GM23338 (cell line): Measurements from ENCODE around the gene CCDC201. TPM values are rescaled to one million over a fixed set of nuclear protein-coding genes. Genes with fewer than 3 reads are reported as not detected.
A peak's percentile ranks its signal among the peaks of the same experiment; 100 is the strongest.

Source experiments
- ATAC-seq: fragments of 200-7000 bp; cut with Tn5 transposase; 3 replicates; pipeline ENCODE4 v1.9.1; 2020
- DNase-seq: peaks from one replicate; pipeline ENCODE4 v3.0.0-alpha.2; 2015; ENCODE audit warnings: low spot score
- H2AFZ ChIP-seq: fragments of 200-600 bp; sonication (generic); 2 replicates; pipeline ENCODE4 v1.8.0; 2016; ENCODE audit warnings: antibody characterized with exemption, mild to moderate bottlenecking, moderate library complexity
- H3F3A ChIP-seq: fragments of 200-600 bp; sonication (generic); replicated peaks from 2 replicates; pipeline ENCODE4 v1.8.0; 2017; ENCODE audit warnings: antibody characterized with exemption, mixed run types, low read depth
- H3K27ac ChIP-seq: fragments of 200-600 bp; sonication (generic); 2 replicates; pipeline ENCODE4 v1.6.1; 2016; ENCODE audit warnings: low read depth
- H3K27me3 ChIP-seq: fragments of 200-600 bp; sonication (generic); 2 replicates; pipeline ENCODE4 v1.8.0; 2016; ENCODE audit warnings: mild to moderate bottlenecking, mixed run types, moderate library complexity; ENCODE audit not compliant: insufficient read depth
- H3K36me3 ChIP-seq: fragments of 200-600 bp; sonication (generic); 2 replicates; pipeline ENCODE4 v1.8.0; 2016; ENCODE audit warnings: mild to moderate bottlenecking; ENCODE audit not compliant: insufficient read depth
- H3K4me1 ChIP-seq: fragments of 200-600 bp; sonication (generic); 2 replicates; pipeline ENCODE4 v1.8.0; 2016; ENCODE audit warnings: mild to moderate bottlenecking, moderate library complexity; ENCODE audit not compliant: insufficient read depth
- H3K4me2 ChIP-seq: fragments of 200-600 bp; sonication (generic); 2 replicates; pipeline ENCODE4 v1.7.1; 2017; ENCODE audit warnings: mixed run types
- H3K4me3 ChIP-seq: fragments of 200-600 bp; sonication (generic); 2 replicates; pipeline ENCODE4 v1.6.1; 2016; ENCODE audit warnings: mixed run types
- H3K79me2 ChIP-seq: fragments of 200-600 bp; sonication (generic); replicated peaks from 2 replicates; pipeline ENCODE4 v1.8.0; 2017; ENCODE audit warnings: mild to moderate bottlenecking; ENCODE audit not compliant: insufficient read depth
- H3K9me2 ChIP-seq: fragments of 200-600 bp; sonication (generic); 2 replicates; pipeline ENCODE4 v1.8.0; 2017; ENCODE audit not compliant: insufficient read depth
- H4K20me1 ChIP-seq: fragments of 200-600 bp; sonication (generic); replicated peaks from 2 replicates; pipeline ENCODE4 v1.8.0; 2017; ENCODE audit warnings: mild to moderate bottlenecking; ENCODE audit not compliant: insufficient read depth
- H3K27ac Mint-ChIP-seq: 2 replicates; pipeline ENCODE4 v1.8.0; 2020; ENCODE audit warnings: inconsistent platforms, mild to moderate bottlenecking, moderate library complexity, mixed read lengths
- H3K27me3 Mint-ChIP-seq: 3 replicates; pipeline ENCODE4 v1.8.0; 2022; ENCODE audit warnings: low read depth, mild to moderate bottlenecking, moderate library complexity, mixed read lengths, inconsistent platforms; ENCODE audit not compliant: insufficient read depth, poor library complexity
- H3K36me3 Mint-ChIP-seq: 3 replicates; pipeline ENCODE4 v1.8.0; 2021; ENCODE audit warnings: low read depth, mild to moderate bottlenecking, inconsistent platforms, moderate library complexity, mixed read lengths
- H3K4me1 Mint-ChIP-seq: 3 replicates; pipeline ENCODE4 v1.8.0; 2020; ENCODE audit warnings: mild to moderate bottlenecking, inconsistent platforms, mixed read lengths
- H3K4me3 Mint-ChIP-seq: 3 replicates; pipeline ENCODE4 v1.8.0; 2021; ENCODE audit warnings: moderate library complexity, mild to moderate bottlenecking, inconsistent platforms, mixed read lengths
- H3K9me3 Mint-ChIP-seq: 3 replicates; pipeline ENCODE4 v1.8.0; 2020; ENCODE audit warnings: moderate library complexity, mild to moderate bottlenecking, inconsistent platforms, mixed read lengths
- CREB1 ChIP-seq: fragments of 250-450 bp; sonication (Bioruptor Pico); IDR thresholded peaks from 2 replicates; pipeline ENCODE4 v1.5.0; 2020; ENCODE audit warnings: low read depth, mild to moderate bottlenecking, moderate library complexity
- CTCF ChIP-seq, 2 experiments: fragments of 200-600 bp in 1 of 2; sonication (generic) in 1 of 2; conservative IDR thresholded peaks; 2 replicates each; pipeline versions ENCODE4 v1.5.1 to v1.6.1; 2016 to 2017; ENCODE audit warnings: antibody characterized with exemption in 2 of 2, low read depth in 2 of 2, mild to moderate bottlenecking in 2 of 2, moderate library complexity in 1 of 2
- ETS1 ChIP-seq: IDR thresholded peaks from 2 replicates; pipeline ENCODE4 v1.6.1; 2016; ENCODE audit warnings: antibody characterized with exemption
- EZH2 ChIP-seq: fragments of 200-600 bp; sonication (generic); IDR thresholded peaks from one replicate; pipeline ENCODE4 v1.8.0; 2017; ENCODE audit warnings: antibody characterized with exemption, mild to moderate bottlenecking, low read depth; ENCODE audit not compliant: unreplicated experiment
- EZH2phosphoT487 ChIP-seq: fragments of 200-600 bp; sonication (generic); IDR thresholded peaks from one replicate; pipeline ENCODE4 v1.8.1; 2018; ENCODE audit warnings: antibody characterized with exemption; ENCODE audit not compliant: unreplicated experiment
- JUNB ChIP-seq: IDR thresholded peaks from one replicate; pipeline ENCODE4 v1.6.1; 2016; ENCODE audit warnings: antibody characterized with exemption; ENCODE audit not compliant: unreplicated experiment
- POLR2AphosphoS5 ChIP-seq: IDR thresholded peaks from 2 replicates; pipeline ENCODE4 v1.6.1; 2016; ENCODE audit warnings: antibody characterized with exemption, low read depth
- REST ChIP-seq: IDR thresholded peaks from one replicate; pipeline ENCODE4 v1.6.1; 2018; ENCODE audit warnings: antibody characterized with exemption; ENCODE audit not compliant: unreplicated experiment
- STAT1 ChIP-seq: IDR thresholded peaks from one replicate; pipeline ENCODE4 v1.6.1; 2016; ENCODE audit warnings: antibody characterized with exemption; ENCODE audit not compliant: unreplicated experiment
- ZNF331 ChIP-seq: fragments of 250-450 bp; sonication (Bioruptor Pico); IDR thresholded peaks from 2 replicates; pipeline ENCODE4 v1.5.0; 2020; ENCODE audit warnings: low read depth, mild to moderate bottlenecking, moderate library complexity
- ZNF462 ChIP-seq: fragments of 250-450 bp; sonication (Bioruptor Pico); IDR thresholded peaks from 2 replicates; pipeline ENCODE4 v1.5.0; 2020; ENCODE audit warnings: mild to moderate bottlenecking, moderate library complexity
- polyA plus RNA-seq: library from polyadenylated mRNA; unstranded; fragments of >200 nt; fragmentation: Nextera tagmentation; extraction: Ambion mirVana; gene quantifications from 2 replicates; pipeline ENCODE4 v1.2.1, GENCODE V29; 2016
- total RNA-seq: library from RNA; depleted of rRNA; stranded (reverse); fragments of >200 nt; shearing (Covaris generic); gene quantifications from 2 replicates; pipeline ENCODE4 v1.2.3, GENCODE V29; 2014

Gene CCDC201
- total and polyA plus RNA-seq, 2 experiments from 2014 or later: not detected

GRCh38 chr7:45884136-45884535, 11.3 kb upstream of the CCDC201 start (continued):
- TF ChIP-seq ZNF462 (CRISPR knock-in tag): no peak

GRCh38 chr7:45882465-45882810, 9.6 kb upstream of the CCDC201 start:
- Mint-ChIP-seq H3K9me3 (peaks cover 22% of the 10 kb centered on the region), H3K4me1 (peaks cover 5% of the 10 kb centered on the region; the same call in 2 of the 3 replicates), H3K27me3 (peaks cover 15% of the 10 kb centered on the region), H3K36me3 (peaks cover 20% of the 10 kb centered on the region), H3K27ac (no peak overlapping the region), H3K4me3 (no peak overlapping the region)
- H3K4me3 ChIP-seq: no peak overlapping the region
- 0 out of 2 replicates have a peak, but pooled peaks cover 3% of the 10 kb centered on the region for H3K36me3 ChIP-seq
- DNase-seq (no peak), ATAC-seq (no peak)
- no peaks in the 10 kb centered on the region for H3K4me1 ChIP-seq
- no peaks in the 10 kb centered on the region for H3F3A ChIP-seq
- H3K27me3 ChIP-seq: peaks cover 14% of the 10 kb centered on the region
- H3K79me2 ChIP-seq: no peaks in the 10 kb centered on the region
- no peaks in the 10 kb centered on the region for H3K9me2 ChIP-seq
- 0 out of 2 replicates have a peak overlapping the region, but pooled peaks have one; percentile 20 for H3K4me2 ChIP-seq
- H2AFZ ChIP-seq: no peak overlapping the region
- H4K20me1 ChIP-seq: no peaks in the 10 kb centered on the region
- no peak overlapping the region for H3K27ac ChIP-seq
- TF ChIP-seq CTCF (conservative IDR thresholded peaks at IDR 0.05; ENCODE audit: low read depth in 2 of 2) (no peak), POLR2AphosphoS5 (no peak), STAT1 (no peak), ZNF331 (CRISPR knock-in tag) (no peak), EZH2 (no peak), ETS1 (no peak), EZH2phosphoT487 (no peak), JUNB (no peak), CREB1 (no peak), REST (no peak)
